Measurements from ENCODE around the gene NACAD.

- TF ChIP-seq CTCF (IDR thresholded peaks at IDR 0.05) (no peak), ZFX (IDR thresholded peaks at IDR 0.05; ENCODE audit: borderline replicate concordance) (no peak)
These were observed 30.8 kb upstream of the NACAD start for GRCh38 chr7:45119550-45119949.
